Karpas-422 (cell line): ENCODE results near the gene NTHL1. TPM values are rescaled to one million over a fixed set of nuclear protein-coding genes. Genes with fewer than 3 reads are reported as not detected.

Source experiments
- DNase-seq: peaks from one replicate; pipeline ENCODE4 v3.0.0-alpha.2; 2015
- H2AFZ ChIP-seq: fragments of 200-600 bp; sonication (generic); 2 replicates; pipeline ENCODE4 v1.6.1; 2014; ENCODE audit warnings: antibody characterized with exemption, low read length, mixed read lengths
- H3K27ac ChIP-seq: fragments of 200-600 bp; sonication (generic); 2 replicates; pipeline ENCODE4 v1.5.1; 2014; ENCODE audit warnings: mild to moderate bottlenecking, low read length, moderate library complexity
- H3K27me3 ChIP-seq: fragments of 200-600 bp; sonication (generic); 2 replicates; pipeline ENCODE4 v1.6.1; 2014; ENCODE audit warnings: low read length, mixed read lengths
- H3K36me3 ChIP-seq: fragments of 200-600 bp; sonication (generic); 2 replicates; pipeline ENCODE4 v1.6.1; 2014; ENCODE audit warnings: low read length, mixed read lengths; ENCODE audit not compliant: insufficient read depth
- H3K4me1 ChIP-seq: fragments of 200-600 bp; sonication (generic); 2 replicates; pipeline ENCODE4 v1.6.1; 2014; ENCODE audit warnings: mild to moderate bottlenecking, low read length, mixed read lengths
- H3K4me2 ChIP-seq: fragments of 200-600 bp; sonication (generic); 2 replicates; pipeline ENCODE4 v1.6.1; 2014; ENCODE audit warnings: low read length, low read depth, mild to moderate bottlenecking; ENCODE audit not compliant: poor library complexity, severe bottlenecking
- H3K4me3 ChIP-seq: fragments of 200-600 bp; sonication (generic); 2 replicates; pipeline ENCODE4 v1.5.1; 2014; ENCODE audit warnings: mild to moderate bottlenecking, antibody characterized with exemption, low read length, mixed read lengths
- H3K79me2 ChIP-seq: fragments of 200-600 bp; sonication (generic); 2 replicates; pipeline ENCODE4 v1.6.1; 2014; ENCODE audit warnings: mild to moderate bottlenecking, low read length, mixed read lengths
- H3K9ac ChIP-seq: fragments of 200-600 bp; sonication (generic); 2 replicates; pipeline ENCODE4 v1.6.0; 2014; ENCODE audit warnings: low read length
- H3K9me2 ChIP-seq: fragments of 200-600 bp; sonication (generic), shearing (Covaris generic); replicated peaks from 2 replicates; pipeline ENCODE4 v1.6.0; 2014; ENCODE audit warnings: mild to moderate bottlenecking, low read length, moderate library complexity; ENCODE audit not compliant: insufficient read depth
- H3K9me3 ChIP-seq: fragments of 300-700, 200-600 bp; sonication (generic); 2 replicates; pipeline ENCODE4 v1.6.1; 2014; ENCODE audit warnings: low read length, mixed read lengths
- H4K20me1 ChIP-seq: fragments of 200-600 bp; sonication (generic); 2 replicates; pipeline ENCODE4 v1.6.1; 2014; ENCODE audit warnings: mild to moderate bottlenecking, antibody characterized with exemption, low read length, low read depth; ENCODE audit not compliant: insufficient read depth
- small RNA-seq: library from RNA; depleted of rRNA; stranded (forward); fragments of <200 nt; gene quantifications from one replicate; pipeline ENCODE3, GENCODE V24; 2014
- total RNA-seq: library from RNA; depleted of rRNA; stranded (reverse); fragments of >200 nt; shearing (Covaris generic); gene quantifications from 2 replicates; pipeline ENCODE4 v1.2.3, GENCODE V29; 2014; ENCODE audit warnings: low replicate concordance; rRNA removed

Gene NTHL1
- total RNA-seq, 1 experiment from 2014 or later = 23.2 TPM

DNA sequence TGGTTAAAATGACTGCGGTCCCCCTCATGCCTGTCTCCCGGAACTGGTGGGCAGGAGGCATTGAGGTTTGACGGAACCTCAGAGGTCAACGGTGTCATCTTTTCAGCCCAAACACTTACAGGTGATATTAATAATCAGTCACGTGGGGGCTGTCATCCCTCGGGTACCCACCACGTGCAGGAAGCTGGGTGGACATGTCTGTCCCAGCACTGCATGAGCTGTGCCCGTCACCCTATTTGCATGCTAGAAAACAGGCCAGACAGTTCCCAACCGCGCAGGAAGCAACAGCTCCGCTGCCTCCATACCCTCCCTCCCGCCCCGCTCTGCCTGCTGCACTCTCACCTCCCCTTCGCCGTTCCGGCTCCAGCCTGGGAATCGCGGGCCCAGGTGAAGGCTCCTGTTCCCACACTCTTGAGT, 56.5 kb downstream of the NTHL1 start:
- H3K79me2 ChIP-seq = no peaks in the 10 kb centered on the region
- no peaks in the 10 kb centered on the region for H3K36me3 ChIP-seq
- no peaks in the 10 kb centered on the region for H3K9me2 ChIP-seq
- H2AFZ ChIP-seq = peak overlapping the region; percentile 67; the same call in 1 of the 2 replicates
- peak overlapping the region; percentile 43; the same call in 1 of the 2 replicates for H3K27ac ChIP-seq
- peak overlapping the region; percentile 68 for H3K9ac ChIP-seq
- no peaks in the 10 kb centered on the region for H4K20me1 ChIP-seq
- H3K27me3 ChIP-seq = no peaks in the 10 kb centered on the region
- H3K4me2 ChIP-seq = peak overlapping the region; percentile 89
- no peaks in the 10 kb centered on the region for H3K9me3 ChIP-seq
- DNase-seq = peak; percentile 82
- peak overlapping the region; percentile 74 for H3K4me3 ChIP-seq
- H3K4me1 ChIP-seq = peaks cover 21% of the 10 kb centered on the region

- Histone ChIP-seq H4K20me1 (no peaks in the 10 kb centered on the region), H3K9ac (peak overlapping the region; percentile 68), H3K27me3 (no peaks in the 10 kb centered on the region), H3K4me3 (peak overlapping the region; percentile 74), H3K9me3 (no peaks in the 10 kb centered on the region), H3K36me3 (no peaks in the 10 kb centered on the region), H3K27ac (no peak overlapping the region), H3K79me2 (no peaks in the 10 kb centered on the region), H3K4me2 (peak overlapping the region; percentile 89), H2AFZ (peak overlapping the region; percentile 67; the same call in 1 of the 2 replicates), H3K4me1 (peaks cover 25% of the 10 kb centered on the region), H3K9me2 (no peaks in the 10 kb centered on the region)
- DNase-seq = peak; percentile 79
These were observed 57.1 kb downstream of the NTHL1 start for GRCh38 chr16:1990351-1991134.

GRCh38 chr16:1990101-1990350, 57.6 kb downstream of the NTHL1 start:
- peak overlapping the region; percentile 74 for H3K4me3 ChIP-seq
- H3K9ac ChIP-seq = peak overlapping the region; percentile 68
- H2AFZ ChIP-seq = no peak overlapping the region
- no peaks in the 10 kb centered on the region for H3K27me3 ChIP-seq
- peaks cover 30% of the 10 kb centered on the region for H3K4me1 ChIP-seq
- no peak overlapping the region for H3K27ac ChIP-seq
- no peaks in the 10 kb centered on the region for H4K20me1 ChIP-seq
- no peaks in the 10 kb centered on the region for H3K36me3 ChIP-seq
- peak overlapping the region; percentile 89 for H3K4me2 ChIP-seq
- no peak for DNase-seq
- no peaks in the 10 kb centered on the region for H3K9me3 ChIP-seq
- H3K9me2 ChIP-seq = no peaks in the 10 kb centered on the region
- peaks cover 4% of the 10 kb centered on the region for H3K79me2 ChIP-seq

Small RNA genes within 50 kb of the gene (small RNA-seq; reads per million reads assigned to genes)
- gene MIR1225 (not detected), gene RN7SL219P (not detected)

Other genes with a start within 250 kb of the NTHL1 start
- gene HAGH, start 221.0 kb downstream of the NTHL1 start, total RNA-seq = 38.4 and 126 TPM in 2 replicates
- gene FAHD1, start 220.6 kb downstream of the NTHL1 start, total RNA-seq = 12.6 and 24.6 TPM in 2 replicates
- not detected in 2 replicates for gene MEIOB, start 175.7 kb downstream of the NTHL1 start, total RNA-seq
- not detected in 2 replicates for gene HS3ST6, start 129.4 kb downstream of the NTHL1 start, total RNA-seq
- 4.8 and 18.1 TPM in 2 replicates for gene MSRB1, start 104.6 kb downstream of the NTHL1 start, total RNA-seq
- not detected in 2 replicates for gene RPL3L, start 93.1 kb downstream of the NTHL1 start, total RNA-seq
- 288 and 537 TPM in 2 replicates for gene NDUFB10, start 88.3 kb downstream of the NTHL1 start, total RNA-seq
- 3,837 and 4,799 TPM in 2 replicates for gene RPS2, start 83.0 kb downstream of the NTHL1 start, total RNA-seq
- not detected in 2 replicates for gene RNF151, start 81.0 kb downstream of the NTHL1 start, total RNA-seq
- 25.4 and 48.6 TPM in 2 replicates for gene TBL3, start 75.8 kb downstream of the NTHL1 start, total RNA-seq
- gene NOXO1, start 66.4 kb downstream of the NTHL1 start, total RNA-seq = not detected in 2 replicates
- 17.0 and 43.8 TPM in 2 replicates for gene GFER, start 63.6 kb downstream of the NTHL1 start, total RNA-seq
- 5.3 and 16.3 TPM in 2 replicates for gene SYNGR3, start 57.9 kb downstream of the NTHL1 start, total RNA-seq
- gene ZNF598, start 38.0 kb downstream of the NTHL1 start, total RNA-seq = 12.6 and 20.5 TPM in 2 replicates
- gene NPW, start 28.0 kb downstream of the NTHL1 start, total RNA-seq = 3.0 TPM in 1 of 2 replicates, not detected in the other
- gene NHERF2, start 20.9 kb downstream of the NTHL1 start, total RNA-seq = not detected in 2 replicates
- gene TSC2, start 151 bp upstream of the NTHL1 start, total RNA-seq = 33.3 and 64.5 TPM in 2 replicates
- 72.8 and 110 TPM in 2 replicates for gene PKD1, start 88.1 kb upstream of the NTHL1 start, total RNA-seq
- gene RAB26, start 100.8 kb upstream of the NTHL1 start, total RNA-seq = 12.8 and 15.0 TPM in 2 replicates
- 68.3 and 110 TPM in 2 replicates for gene TRAF7, start 107.9 kb upstream of the NTHL1 start, total RNA-seq
- 0.14 TPM in 1 of 2 replicates, not detected in the other for gene CASKIN1, start 148.8 kb upstream of the NTHL1 start, total RNA-seq
- 46.3 and 67.0 TPM in 2 replicates for gene MLST8, start 157.6 kb upstream of the NTHL1 start, total RNA-seq
- gene BRICD5, start 163.0 kb upstream of the NTHL1 start, total RNA-seq = 3.7 and 7.9 TPM in 2 replicates
- 26.5 and 42.1 TPM in 2 replicates for gene PGP, start 167.0 kb upstream of the NTHL1 start, total RNA-seq
- gene E4F1, start 175.8 kb upstream of the NTHL1 start, total RNA-seq = 14.8 and 36.9 TPM in 2 replicates
- 0.78 and 5.2 TPM in 2 replicates for gene DNASE1L2, start 188.6 kb upstream of the NTHL1 start, total RNA-seq
- 24.4 and 58.9 TPM in 2 replicates for gene ECI1, start 203.8 kb upstream of the NTHL1 start, total RNA-seq
- gene RNPS1, start 220.3 kb upstream of the NTHL1 start, total RNA-seq = 125 and 158 TPM in 2 replicates